H1 (cell line): ENCODE measurements around the gene MID1. TPM values are rescaled to one million over a fixed set of nuclear protein-coding genes. Genes with fewer than 3 reads are reported as not detected.

Experiments
- ASH2L ChIP-seq: fragments of 200-600, 300-600 bp; sonication (generic); IDR thresholded peaks from one replicate; pipeline ENCODE4 v1.7.1; 2017; ENCODE audit warnings: low read length
- BACH1 ChIP-seq: IDR thresholded peaks from 2 replicates; pipeline ENCODE4 v1.6.1; 2012; ENCODE audit warnings: low read length, improper control_type of control experiment
- CEBPB ChIP-seq: IDR thresholded peaks from 2 replicates; pipeline ENCODE4 v1.6.1; 2012; ENCODE audit warnings: low read depth, low read length
- CHD1 ChIP-seq: IDR thresholded peaks from 2 replicates; pipeline ENCODE4 v1.6.1; 2012; ENCODE audit warnings: low read depth, low read length, improper control_type of control experiment
- CHD2 ChIP-seq: IDR thresholded peaks from 2 replicates; pipeline ENCODE4 v1.6.1; 2012; ENCODE audit warnings: low read length, improper control_type of control experiment
- GABPA ChIP-seq: IDR thresholded peaks from 2 replicates; pipeline ENCODE4 v1.6.1; 2011; ENCODE audit warnings: mild to moderate bottlenecking, low read length, moderate library complexity, borderline replicate concordance; ENCODE audit not compliant: insufficient read depth
- HDAC6 ChIP-seq: IDR thresholded peaks from one replicate; pipeline ENCODE4 v1.7.1; 2012; ENCODE audit warnings: low read depth, mild to moderate bottlenecking, inconsistent platforms, low read length, moderate library complexity
- JUN ChIP-seq: IDR thresholded peaks from 2 replicates; pipeline ENCODE4 v1.6.1; 2011; ENCODE audit warnings: low read depth, mild to moderate bottlenecking, improper control_type of control experiment, low read length
- JUND ChIP-seq: IDR thresholded peaks from 2 replicates; pipeline ENCODE4 v1.6.1; 2011; ENCODE audit warnings: mild to moderate bottlenecking, improper control_type of control experiment, low read length
- KDM4A ChIP-seq: IDR thresholded peaks from one replicate; pipeline ENCODE4 v1.7.1; 2012; ENCODE audit warnings: low read depth, mild to moderate bottlenecking, moderate library complexity, low read length, inconsistent platforms; ENCODE audit not compliant: severe bottlenecking
- KDM5A ChIP-seq: fragments of 200-600 bp; IDR thresholded peaks from 2 replicates; pipeline ENCODE4 v1.7.1; 2012; ENCODE audit warnings: mild to moderate bottlenecking, low read length, inconsistent platforms, mixed read lengths
- PHF8 ChIP-seq: fragments of 200-600 bp; sonication (generic); conservative IDR thresholded peaks from 2 replicates; pipeline ENCODE4 v1.7.1; 2012; ENCODE audit warnings: low read depth, mild to moderate bottlenecking, inconsistent platforms, low read length, moderate library complexity
- POLR2A ChIP-seq, 2 experiments: IDR thresholded peaks; 1 replicate in 1 of 2; 2 replicates in 1 of 2; pipeline ENCODE4 v1.6.1; 2011; ENCODE audit warnings: low read depth in 2 of 2, low read length in 2 of 2, mild to moderate bottlenecking in 2 of 2; ENCODE audit errors: control extremely low read depth in 1 of 2
- POLR2AphosphoS5 ChIP-seq: IDR thresholded peaks from 2 replicates; pipeline ENCODE4 v1.6.1; 2011; ENCODE audit warnings: low read depth, low read length
- POU5F1 ChIP-seq: IDR thresholded peaks from 2 replicates; pipeline ENCODE4 v1.6.1; 2011; ENCODE audit warnings: low read depth, mild to moderate bottlenecking, low read length, moderate library complexity
- SIN3A ChIP-seq, 2 experiments: IDR thresholded peaks in 1 of 2; conservative IDR thresholded peaks in 1 of 2; 2 replicates each; pipeline ENCODE4 v1.6.1; 2011 to 2012; ENCODE audit warnings: low read length in 2 of 2, improper control_type of control experiment in 1 of 2, low read depth in 1 of 2, mild to moderate bottlenecking in 1 of 2
- SP1 ChIP-seq: IDR thresholded peaks from 2 replicates; pipeline ENCODE4 v1.6.1; 2011; ENCODE audit warnings: low read depth, low read length
- SP4 ChIP-seq: IDR thresholded peaks from 2 replicates; pipeline ENCODE4 v1.6.1; 2012; ENCODE audit warnings: low read length, inconsistent platforms
- TAF7 ChIP-seq: optimal IDR thresholded peaks from 2 replicates; pipeline ENCODE3; 2011; ENCODE audit warnings: low read depth, mild to moderate bottlenecking, inconsistent platforms, low read length, moderate library complexity, borderline replicate concordance
- TBP ChIP-seq: IDR thresholded peaks from 2 replicates; pipeline ENCODE4 v1.6.1; 2011; ENCODE audit warnings: low read depth, low read length, improper control_type of control experiment
- TCF12 ChIP-seq: IDR thresholded peaks from 2 replicates; pipeline ENCODE4 v1.6.1; 2011; ENCODE audit warnings: low read depth, mild to moderate bottlenecking, low read length
- polyA plus RNA-seq, 7 experiments: library from polyadenylated mRNA; depleted of rRNA in 3 of 7; stranded (reverse) in 5 of 7; unstranded in 2 of 7; fragments of >200 nt in 5 of 7; fragments of 200-250 nt in 2 of 7; gene quantifications; 1 replicate in 5 of 7; 2 replicates in 1 of 7; 4 replicates in 1 of 7; pipeline versions ENCODE4 v1.2.1 to v1.2.3, GENCODE V29; 2011 to 2013; ENCODE audit warnings: missing spikeins in 2 of 7, mixed read lengths in 2 of 7
- total RNA-seq: library from RNA; stranded (reverse); fragmentation: NEBNext Ultra II Directional; extraction: Animal tissue kit (Norgen Biotek cat#: 25700); gene quantifications from 2 replicates; pipeline ENCODE4 v1.2.1, GENCODE V29; 2021
- TF ChIP-seq, protein P1 (sequence below), 3 experiments: IDR thresholded peaks; 1 replicate in 2 of 3; 2 replicates in 1 of 3; pipeline versions ENCODE4 v1.5.1 to v1.6.1; 2011; ENCODE audit warnings: low read length in 3 of 3, mild to moderate bottlenecking in 3 of 3, inconsistent platforms in 2 of 3, low read depth in 1 of 3, moderate library complexity in 1 of 3; ENCODE audit not compliant: insufficient read depth in 1 of 3; ENCODE audit errors: control extremely low read depth in 1 of 3
- TF ChIP-seq, protein P2 (sequence below): IDR thresholded peaks from 2 replicates; pipeline ENCODE4 v1.6.1; 2011; ENCODE audit warnings: low read length, improper control_type of control experiment

The MID1 gene
- total and polyA plus RNA-seq, 2 of the 8 experiments (the other 6 are each of a cell fraction or from before 2014, with no cell fraction given), result 12.9 to 54.3 TPM

DNA sequence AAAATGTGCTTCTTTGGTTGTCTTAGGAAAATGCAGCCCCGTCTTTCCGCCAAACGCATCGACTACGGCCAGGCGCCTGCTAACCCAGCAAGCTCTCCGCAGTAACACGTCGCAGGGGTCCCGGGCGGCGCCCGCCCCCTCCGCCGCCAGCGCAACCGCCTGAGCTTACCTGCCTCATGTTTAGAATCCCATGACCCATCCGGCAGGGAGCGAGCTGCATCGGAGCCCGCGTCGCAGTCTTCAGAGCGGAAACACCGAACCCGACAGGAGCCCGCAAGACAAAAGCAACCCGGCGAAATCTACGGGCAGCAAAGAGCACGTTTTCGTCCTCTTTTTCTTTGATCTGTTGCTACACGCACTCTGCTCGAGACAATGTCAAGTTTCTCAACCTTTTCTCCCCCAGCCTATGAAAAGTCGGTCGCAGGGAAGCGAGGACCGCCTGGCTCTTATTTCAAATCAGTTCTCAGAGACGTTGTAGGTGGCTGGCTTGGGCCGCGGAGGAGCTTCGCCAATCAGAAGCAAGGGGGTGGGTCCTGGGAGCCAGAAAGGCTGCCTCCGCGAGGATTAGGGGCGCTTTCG, at the start of gene MID1 (continued):
- no peak for TF ChIP-seq KDM4A
- peak; percentile 68 for TF ChIP-seq ASH2L
- TF ChIP-seq PHF8, result peak; percentile 64; the same call in 1 of the 2 replicates
- no peak for TF ChIP-seq SIN3A (conservative IDR thresholded peaks at IDR 0.05 in 1 of 2, IDR thresholded peaks at IDR 0.05 in 1 of 2; ENCODE audit: low read depth in 1 of 2, low read length in 2 of 2)
- TF ChIP-seq CHD1, result no peak
- no peak for TF ChIP-seq TAF7
- no peak for TF ChIP-seq POU5F1
- TF ChIP-seq JUND, result no peak
- TF ChIP-seq KDM5A, result no peak
- TF ChIP-seq SP4, result peak; percentile 47; the same call in 1 of the 2 replicates
- TF ChIP-seq JUN, result no peak
- peak; percentile 53 for TF ChIP-seq POLR2AphosphoS5
- TF ChIP-seq, protein P1, sequence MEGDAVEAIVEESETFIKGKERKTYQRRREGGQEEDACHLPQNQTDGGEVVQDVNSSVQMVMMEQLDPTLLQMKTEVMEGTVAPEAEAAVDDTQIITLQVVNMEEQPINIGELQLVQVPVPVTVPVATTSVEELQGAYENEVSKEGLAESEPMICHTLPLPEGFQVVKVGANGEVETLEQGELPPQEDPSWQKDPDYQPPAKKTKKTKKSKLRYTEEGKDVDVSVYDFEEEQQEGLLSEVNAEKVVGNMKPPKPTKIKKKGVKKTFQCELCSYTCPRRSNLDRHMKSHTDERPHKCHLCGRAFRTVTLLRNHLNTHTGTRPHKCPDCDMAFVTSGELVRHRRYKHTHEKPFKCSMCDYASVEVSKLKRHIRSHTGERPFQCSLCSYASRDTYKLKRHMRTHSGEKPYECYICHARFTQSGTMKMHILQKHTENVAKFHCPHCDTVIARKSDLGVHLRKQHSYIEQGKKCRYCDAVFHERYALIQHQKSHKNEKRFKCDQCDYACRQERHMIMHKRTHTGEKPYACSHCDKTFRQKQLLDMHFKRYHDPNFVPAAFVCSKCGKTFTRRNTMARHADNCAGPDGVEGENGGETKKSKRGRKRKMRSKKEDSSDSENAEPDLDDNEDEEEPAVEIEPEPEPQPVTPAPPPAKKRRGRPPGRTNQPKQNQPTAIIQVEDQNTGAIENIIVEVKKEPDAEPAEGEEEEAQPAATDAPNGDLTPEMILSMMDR (IDR thresholded peaks at IDR 0.05; ENCODE audit: control extremely low read depth in 1 of 3, insufficient read depth in 1 of 3, low read depth in 1 of 3, low read length in 3 of 3), result no peak
- no peak for TF ChIP-seq HDAC6
- TF ChIP-seq, protein P2, sequence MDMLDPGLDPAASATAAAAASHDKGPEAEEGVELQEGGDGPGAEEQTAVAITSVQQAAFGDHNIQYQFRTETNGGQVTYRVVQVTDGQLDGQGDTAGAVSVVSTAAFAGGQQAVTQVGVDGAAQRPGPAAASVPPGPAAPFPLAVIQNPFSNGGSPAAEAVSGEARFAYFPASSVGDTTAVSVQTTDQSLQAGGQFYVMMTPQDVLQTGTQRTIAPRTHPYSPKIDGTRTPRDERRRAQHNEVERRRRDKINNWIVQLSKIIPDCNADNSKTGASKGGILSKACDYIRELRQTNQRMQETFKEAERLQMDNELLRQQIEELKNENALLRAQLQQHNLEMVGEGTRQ, result no peak
- TF ChIP-seq BACH1, result no peak
- no peak; the same call in 1 of the 2 replicates for TF ChIP-seq SP1
- TF ChIP-seq CHD2, result no peak
- TF ChIP-seq POLR2A (IDR thresholded peaks at IDR 0.05; ENCODE audit: control extremely low read depth in 1 of 2, low read depth in 2 of 2, low read length in 2 of 2), result peak; percentile 49 to 80
- no peak for TF ChIP-seq CEBPB
- TF ChIP-seq TCF12, result no peak
- no peak for TF ChIP-seq GABPA
- peak; percentile 57; the same call in 1 of the 2 replicates for TF ChIP-seq TBP
